Measurements from ENCODE around the gene TRPM2. TPM values are rescaled to one million over a fixed set of nuclear protein-coding genes. Genes with fewer than 3 reads are reported as not detected.

Gene TRPM2
- polyA plus RNA-seq, 3 donors, result 0.75 to 1.1 (median 0.82) TPM

DNA sequence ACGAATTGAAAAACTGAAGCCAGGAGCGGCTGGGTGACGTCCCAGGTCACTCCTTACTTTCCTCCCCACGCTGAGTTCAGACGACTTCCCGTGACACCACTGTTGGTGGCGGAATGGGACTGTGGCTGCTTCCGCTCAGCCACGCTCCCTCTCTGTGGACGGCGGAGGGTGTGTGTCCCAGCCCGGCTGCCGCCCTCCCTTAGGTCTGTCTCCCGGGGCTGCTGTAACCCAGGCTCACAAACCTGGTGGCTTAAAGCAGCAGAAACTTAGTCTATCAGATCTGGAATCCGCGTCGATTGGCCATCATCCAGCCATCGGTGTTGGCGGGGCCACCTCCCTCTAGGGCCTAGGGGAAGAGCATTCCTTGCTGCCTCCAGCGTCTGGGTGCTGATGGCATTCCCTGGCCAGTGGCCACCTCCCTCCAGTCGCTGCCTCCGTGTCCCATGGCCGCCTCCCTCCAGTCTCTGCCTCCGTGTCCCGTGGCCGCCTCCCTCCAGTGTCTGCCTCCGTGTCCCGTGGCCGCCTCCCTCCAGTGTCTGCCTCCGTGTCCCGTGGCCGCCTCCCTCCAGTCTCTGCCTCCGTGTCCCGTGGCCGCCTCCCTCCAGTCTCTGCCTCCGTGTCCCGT, 17.5 kb downstream of the TRPM2 start:
- no peak for DNase-seq (ENCODE audit: low read depth in 3 of 3, low spot score in 2 of 3)

DNA sequence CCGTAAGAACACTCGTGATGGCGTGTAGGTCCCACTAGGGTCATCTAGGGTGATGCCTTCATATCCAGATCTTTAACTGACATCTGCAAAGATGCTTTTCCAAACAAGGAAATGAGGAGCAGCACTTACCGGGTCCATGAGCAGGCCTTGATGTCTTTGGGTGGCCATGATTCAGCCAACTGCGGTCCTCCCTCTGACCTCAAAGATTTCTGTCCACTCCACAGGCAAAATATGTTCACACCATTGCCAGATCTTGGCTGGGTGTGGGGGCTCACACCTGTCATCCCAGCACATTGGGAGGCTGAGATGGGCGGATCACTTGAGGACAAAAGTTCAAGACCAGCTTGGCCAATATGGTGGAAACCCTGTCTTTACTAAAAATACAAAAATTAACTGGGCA, 18.2 kb downstream of the TRPM2 start:
- DNase-seq (ENCODE audit: low read depth in 3 of 3, low spot score in 2 of 3), result no peak

DNA sequence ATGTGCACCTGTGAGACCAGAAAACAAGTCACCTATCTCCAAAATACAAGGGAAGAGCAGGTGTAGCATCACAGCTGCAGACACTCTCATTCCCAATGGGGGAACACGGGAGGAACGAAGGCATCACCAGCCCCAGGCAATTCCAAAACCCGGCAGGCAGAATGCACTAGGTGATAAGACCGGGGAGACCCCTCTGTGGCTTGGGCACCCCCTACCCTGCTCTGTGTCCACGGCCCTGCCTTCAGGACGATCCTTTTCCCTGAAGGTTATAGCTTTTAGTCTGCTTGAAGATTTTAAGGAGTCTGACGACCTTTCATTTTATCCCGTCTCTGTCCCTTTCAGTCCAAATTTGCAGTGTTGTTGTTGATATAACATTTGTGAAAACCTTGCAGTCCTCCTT, 19.2 kb downstream of the TRPM2 start:
- DNase-seq (ENCODE audit: low read depth in 3 of 3, low spot score in 2 of 3), result no peak

DNA sequence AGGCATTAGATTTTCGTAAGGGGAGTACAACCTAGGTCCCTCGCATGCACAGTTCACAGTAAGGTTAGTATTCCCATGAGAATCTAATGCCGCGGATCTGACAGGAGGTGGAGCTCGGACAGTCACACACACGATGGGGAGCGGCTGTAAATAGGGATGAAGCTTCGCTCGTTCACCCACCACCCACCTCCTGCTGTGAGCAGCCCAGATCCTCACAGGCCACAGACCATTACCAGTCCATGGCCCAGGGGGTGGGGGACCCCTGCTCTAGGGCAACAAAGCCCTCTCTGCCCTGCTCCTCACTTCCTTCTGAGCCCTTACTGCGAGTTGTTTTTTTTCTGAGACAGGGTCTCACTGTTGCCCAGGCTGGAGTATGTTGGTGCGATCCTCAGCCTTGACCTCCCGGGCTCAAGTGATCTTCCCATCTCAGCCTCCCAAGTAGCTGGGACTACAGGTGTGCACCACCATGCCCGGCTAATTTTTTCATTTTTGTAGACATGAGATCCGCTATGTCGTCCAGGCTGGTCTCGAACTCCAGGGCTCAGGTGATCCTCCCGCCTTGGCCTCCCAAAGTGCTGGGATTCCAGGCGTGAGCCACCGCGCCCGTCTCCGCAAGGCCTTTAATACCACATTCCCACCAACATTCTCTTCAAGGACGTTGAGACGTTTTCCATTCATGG, 21.3 kb downstream of the TRPM2 start:
- DNase-seq (ENCODE audit: low read depth in 3 of 3, low spot score in 2 of 3), result no peak

DNA sequence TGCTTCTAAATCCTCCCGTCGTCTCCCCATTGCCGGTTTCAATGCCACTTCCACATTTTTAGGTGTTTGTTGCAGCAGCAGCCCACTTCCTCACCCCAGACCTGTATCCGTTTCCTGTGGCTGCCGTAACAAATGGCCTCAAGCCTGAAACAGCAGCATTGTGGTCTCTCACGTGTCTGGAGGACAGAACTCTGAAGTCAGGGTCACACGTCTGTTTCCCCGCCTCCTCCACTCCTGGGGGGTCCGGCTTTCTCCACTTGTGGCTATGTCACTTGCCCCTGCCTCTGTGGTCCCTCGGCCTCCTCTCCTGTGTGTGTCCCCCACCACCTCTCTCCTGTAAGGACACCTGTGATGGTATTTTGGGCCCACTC, 21.8 kb downstream of the TRPM2 start:
- no peak for DNase-seq (ENCODE audit: low read depth in 3 of 3, low spot score in 2 of 3)

DNA sequence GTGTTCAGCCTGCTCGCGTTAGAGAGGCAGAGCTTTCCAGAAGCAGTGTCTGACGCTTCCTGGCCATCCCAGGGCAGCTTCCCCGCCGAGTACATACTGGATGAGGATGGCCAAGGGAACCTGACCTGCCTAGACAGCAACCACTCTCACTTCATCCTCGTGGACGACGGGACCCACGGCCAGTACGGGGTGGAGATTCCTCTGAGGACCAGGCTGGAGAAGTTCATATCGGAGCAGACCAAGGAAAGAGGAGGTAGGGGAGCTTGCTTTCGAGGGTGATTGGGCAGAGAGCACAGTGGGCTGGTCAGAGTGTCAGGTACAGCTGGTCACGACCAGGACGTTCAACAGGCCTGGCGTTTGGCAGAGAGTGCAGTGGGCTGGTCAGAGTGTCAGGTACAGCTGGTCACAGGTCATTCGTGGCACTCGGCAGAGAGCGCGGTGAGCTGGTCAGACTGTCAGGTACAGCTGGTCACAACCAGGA, 22.4 kb downstream of the TRPM2 start:
- no peak for DNase-seq (ENCODE audit: low read depth in 3 of 3, low spot score in 2 of 3)

DNA sequence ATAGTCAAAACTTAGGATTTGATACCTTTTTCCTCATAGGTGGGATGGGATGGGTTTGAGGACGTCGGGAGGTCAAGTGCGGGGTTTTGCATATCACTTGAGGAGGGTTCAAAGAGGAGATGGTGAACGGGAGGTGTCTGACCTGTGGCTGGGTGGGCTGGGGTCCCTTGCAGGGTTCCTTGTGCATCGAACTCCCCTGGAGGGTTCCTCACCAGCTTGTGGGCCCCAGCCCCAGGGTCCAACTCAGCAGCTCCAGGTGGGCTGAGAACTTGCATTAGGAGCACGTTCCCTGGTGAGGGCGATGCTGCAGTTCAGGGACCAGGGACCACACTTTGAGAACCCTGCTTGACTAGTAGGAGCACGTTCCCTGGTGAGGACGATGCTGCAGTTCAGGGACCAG, 23.2 kb downstream of the TRPM2 start:
- DNase-seq (ENCODE audit: low read depth in 3 of 3, low spot score in 2 of 3), result no peak

DNA sequence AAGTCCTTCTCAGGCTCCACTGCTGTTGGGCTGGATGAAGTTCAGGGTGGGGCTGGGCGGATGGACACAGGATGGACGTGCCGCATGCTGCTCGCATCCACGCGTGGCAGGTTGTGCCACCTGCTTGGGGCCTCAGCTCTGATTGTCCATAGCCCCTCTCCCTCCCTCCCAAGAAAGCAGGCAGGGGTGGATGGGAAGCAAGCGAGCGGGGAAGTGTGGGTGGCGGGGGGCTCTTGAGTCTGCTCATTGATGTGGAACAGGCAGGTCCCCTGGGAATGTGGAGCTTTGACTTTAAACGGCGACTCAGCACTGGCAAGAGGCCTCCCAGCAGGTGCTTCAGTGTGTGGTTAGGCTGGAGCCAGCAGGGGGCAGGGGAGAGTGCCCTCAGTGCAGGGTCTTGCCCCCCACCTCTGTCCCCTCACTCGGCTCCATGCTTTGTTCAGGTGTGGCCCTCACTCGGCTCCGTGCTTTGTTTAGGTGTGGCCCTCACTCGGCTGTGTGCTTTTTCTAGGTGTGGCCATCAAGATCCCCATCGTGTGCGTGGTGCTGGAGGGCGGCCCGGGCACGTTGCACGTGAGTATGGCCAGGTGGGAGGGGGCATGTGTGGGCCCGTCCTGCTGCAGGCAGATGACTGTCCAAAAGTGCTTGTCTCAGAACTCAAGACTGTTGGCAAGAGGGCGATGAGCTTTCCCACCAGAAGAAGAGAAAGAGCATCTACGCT, 23.9 kb downstream of the TRPM2 start:
- DNase-seq (ENCODE audit: low read depth in 3 of 3, low spot score in 2 of 3), result no peak

DNA sequence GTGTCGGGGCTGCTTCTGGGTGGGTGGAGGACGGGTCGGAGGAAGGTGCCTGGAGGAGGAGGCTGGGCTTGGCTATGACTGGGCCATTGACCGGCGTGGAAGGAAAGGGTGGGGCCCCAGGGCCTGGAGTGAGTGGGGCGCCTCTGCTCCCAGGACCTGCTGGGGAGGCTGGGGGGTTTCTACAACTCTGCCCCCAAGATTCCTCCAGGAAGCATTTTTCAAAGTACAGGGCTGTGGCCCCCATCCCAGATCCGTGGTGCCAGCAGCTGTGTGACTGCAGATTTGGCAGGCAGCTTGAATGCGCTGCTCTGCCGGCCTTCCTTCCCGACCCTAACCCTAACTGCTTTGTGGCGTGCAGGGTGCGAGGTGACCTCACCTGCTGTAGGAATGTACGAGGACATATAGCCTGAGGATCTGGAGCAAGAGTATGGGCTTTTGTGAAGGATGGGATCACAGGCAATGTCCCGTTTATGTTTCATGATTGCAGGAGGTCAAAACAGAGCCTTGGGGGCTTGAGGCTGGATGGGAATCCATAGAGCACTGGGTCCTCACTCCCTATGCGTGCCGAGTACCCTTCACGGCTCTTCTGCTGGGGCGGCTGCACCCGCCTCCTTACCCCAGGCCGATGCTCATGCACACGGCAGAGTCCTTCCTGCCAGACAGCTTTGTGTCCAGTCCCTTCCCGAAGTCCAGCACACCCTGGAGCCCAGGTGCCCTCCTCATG, 24.7 kb downstream of the TRPM2 start:
- DNase-seq (ENCODE audit: low read depth in 3 of 3, low spot score in 2 of 3), result no peak

DNA sequence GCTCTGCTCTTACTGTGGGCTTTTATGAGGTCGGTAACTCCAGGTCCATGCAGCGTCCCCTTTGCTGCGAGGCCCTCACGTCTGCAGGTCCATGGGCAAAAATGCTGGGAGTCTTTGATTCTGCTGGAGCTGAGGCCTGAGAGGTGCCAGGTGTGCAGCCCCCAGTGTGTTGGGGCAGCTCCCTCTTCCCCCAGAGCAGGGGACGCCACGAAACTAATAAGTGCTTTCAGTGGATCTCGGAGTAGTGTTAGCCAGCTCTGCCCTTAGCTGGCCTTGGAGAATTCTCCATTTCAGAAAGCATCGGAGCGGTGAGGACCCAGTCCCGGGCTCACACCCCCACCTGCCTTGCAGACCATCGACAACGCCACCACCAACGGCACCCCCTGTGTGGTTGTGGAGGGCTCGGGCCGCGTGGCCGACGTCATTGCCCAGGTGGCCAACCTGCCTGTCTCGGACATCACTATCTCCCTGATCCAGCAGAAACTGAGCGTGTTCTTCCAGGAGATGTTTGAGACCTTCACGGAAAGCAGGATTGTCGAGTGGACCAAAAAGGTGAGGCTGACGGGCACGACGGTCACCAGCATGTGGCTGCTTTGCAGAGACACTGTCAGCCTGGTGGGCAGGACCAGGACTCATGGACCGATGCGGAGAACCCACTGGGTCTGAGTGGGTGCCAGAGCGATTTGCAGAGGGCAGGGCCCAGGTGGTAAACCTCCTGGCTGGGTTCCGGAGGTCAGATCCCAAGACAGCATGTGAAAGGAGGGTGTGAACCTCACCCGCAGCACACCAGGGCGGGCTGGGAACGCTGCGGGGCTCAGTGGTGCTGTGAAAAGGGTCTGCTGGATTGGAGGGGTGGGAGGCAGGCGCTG, 25.5 kb downstream of the TRPM2 start:
- DNase-seq (ENCODE audit: low read depth in 3 of 3, low spot score in 2 of 3), result no peak

DNA sequence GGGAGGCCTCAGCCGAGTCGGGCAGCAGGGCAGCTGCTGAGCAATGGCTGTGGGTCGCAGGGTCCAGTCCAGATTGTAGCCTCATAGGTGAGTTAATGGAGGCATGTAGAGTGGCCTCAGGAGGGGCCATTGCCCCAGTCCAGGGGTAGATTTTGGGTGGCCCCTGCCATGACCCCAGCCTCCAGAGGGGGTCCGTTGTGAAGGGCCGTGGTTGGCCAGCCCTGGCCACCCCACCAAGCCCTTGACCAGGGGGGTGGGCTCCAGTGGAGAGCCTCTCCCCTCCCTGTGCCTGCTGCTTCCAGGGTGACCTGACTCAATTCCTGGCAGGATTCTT, 26.1 kb downstream of the TRPM2 start:
- DNase-seq (ENCODE audit: low read depth in 3 of 3, low spot score in 2 of 3), result no peak

DNA sequence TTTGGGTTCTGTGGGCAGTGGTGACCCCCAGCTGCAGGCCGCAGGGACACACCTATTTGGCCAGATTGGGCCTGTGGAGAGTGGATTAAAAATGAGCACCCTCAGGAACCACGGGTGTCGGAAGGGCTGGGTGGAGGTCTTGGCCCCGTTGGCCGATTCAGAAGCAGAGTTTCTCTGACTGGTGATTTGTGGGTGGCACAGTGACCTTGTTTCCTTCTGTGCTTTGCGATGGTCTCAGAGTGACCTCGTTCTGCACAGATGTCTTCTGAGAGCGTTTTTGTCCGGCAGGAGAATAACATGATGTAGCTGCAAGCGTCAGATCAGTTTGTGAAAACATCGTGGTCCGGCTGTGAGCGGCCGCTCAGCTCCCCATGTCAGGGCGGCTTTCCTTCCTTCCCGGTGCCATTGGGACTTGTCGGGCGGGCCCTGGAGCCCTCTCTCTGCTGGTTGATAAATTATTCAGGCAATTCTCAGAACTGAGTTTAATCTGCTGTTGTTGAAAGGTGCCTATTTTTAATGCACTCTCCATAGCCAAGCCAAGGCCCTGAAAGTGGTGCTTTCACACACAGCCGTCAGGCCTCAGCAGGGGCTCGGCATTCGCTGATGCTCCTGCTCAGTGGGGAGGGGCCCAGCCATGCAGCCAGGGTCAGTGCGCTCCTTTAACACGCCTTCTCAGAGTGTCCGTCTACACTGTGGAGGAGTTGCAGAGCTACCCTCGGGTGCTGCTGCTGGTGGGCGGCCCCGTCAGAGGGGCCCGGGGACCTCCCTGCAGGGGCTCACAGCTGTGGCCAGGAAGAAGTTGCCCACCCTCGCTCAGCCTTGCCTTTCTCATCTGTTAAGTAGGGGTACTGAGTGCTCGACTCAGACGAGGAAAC, 26.8 kb downstream of the TRPM2 start:
- no peak for DNase-seq (ENCODE audit: low read depth in 3 of 3, low spot score in 2 of 3)

DNA sequence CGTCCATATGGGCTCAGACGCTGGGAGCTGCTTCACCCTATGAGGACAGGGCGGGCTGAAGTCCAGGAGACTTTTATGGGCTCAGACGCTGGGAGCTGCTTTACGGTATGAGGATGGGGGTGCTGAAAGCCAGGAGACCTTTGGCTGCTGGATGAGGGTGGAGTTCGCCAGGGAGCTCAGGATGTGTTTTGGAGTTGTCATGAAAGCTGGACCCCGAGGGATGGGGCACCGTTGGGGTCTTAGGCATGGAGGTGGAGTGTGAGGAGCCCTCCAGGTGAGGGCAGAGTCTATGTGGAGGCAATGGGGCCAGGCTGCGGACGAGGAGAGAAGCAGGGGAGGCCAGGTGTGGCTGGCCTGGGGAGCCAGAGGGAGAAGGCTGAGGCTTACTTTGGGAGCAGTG, 27.5 kb downstream of the TRPM2 start:
- DNase-seq (ENCODE audit: low read depth in 3 of 3, low spot score in 2 of 3), result no peak

DNA sequence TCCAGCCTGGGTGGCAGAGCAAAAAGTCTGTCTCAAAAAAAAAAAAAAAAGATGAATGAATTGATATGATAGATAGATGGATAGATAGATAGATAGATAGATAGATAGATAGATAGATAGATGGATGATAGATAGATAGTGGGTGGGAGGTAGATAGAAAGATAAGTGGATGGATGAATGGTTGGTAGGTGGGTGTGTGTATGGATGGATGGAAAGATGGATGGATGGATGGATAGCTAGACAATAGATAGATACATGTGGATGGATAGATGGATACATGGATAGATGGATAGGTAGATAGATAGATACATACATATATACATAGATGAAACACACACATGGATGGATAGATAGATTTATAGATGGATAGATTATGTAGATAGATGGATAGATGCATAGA, 28.5 kb downstream of the TRPM2 start:
- no peak for DNase-seq (ENCODE audit: low read depth in 3 of 3, low spot score in 2 of 3)

DNA sequence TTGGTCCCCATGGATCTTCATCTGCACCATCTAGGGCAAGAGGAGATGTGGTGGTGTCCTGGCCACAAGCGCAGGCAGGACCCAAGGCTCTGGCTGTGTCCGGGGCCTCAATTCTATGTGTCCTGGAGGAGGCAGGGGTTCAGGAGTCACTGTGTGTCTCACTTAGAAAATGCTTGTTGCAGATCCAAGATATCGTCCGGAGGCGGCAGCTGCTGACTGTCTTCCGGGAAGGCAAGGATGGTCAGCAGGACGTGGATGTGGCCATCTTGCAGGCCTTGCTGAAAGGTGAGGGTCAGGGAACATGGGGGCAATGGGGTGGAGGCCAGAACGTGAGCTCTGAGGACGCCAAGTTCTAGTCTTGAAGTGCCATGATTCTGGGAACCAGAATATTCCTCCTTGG, 29.1 kb downstream of the TRPM2 start:
- no peak for DNase-seq (ENCODE audit: low read depth in 3 of 3, low spot score in 2 of 3)

DNA sequence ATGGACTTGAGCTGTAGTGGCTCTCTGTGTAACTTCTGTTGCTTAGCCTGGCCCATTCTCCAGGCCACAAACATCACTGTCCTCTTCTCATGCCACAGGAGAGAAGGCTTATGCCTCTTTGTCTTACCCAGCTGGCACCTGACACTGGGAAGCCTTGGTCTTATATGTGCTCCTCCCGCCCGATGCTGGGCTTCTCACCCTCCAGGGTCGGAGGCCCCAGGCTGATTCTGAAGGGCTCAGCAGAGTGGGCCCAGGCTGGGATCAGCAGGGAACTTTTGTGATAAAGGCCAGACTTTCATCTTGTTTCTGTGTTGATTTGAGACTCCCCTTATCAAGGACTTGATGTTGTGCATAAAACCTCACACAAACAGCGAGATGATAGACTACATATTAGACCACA, 29.8 kb downstream of the TRPM2 start:
- no peak for DNase-seq (ENCODE audit: low read depth in 3 of 3, low spot score in 2 of 3)

DNA sequence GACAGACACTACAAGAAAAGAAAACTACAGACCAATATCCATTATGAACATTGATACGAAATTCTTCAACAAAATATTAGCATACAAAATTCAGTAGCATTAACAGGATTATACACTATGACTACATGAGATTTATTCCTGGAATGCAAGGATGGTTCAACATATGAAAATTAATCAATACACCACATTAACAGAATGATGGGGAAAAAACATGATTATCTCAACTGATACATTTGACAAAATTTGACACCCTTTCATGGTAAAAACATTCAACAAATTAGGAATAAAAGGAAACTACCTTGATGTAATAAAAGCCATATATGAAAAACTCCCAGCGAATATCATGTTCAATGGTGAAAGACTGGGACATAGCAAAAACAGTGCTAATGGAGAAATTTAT, 31.5 kb downstream of the TRPM2 start:
- no peak for DNase-seq (ENCODE audit: low read depth in 3 of 3, low spot score in 2 of 3)

DNA sequence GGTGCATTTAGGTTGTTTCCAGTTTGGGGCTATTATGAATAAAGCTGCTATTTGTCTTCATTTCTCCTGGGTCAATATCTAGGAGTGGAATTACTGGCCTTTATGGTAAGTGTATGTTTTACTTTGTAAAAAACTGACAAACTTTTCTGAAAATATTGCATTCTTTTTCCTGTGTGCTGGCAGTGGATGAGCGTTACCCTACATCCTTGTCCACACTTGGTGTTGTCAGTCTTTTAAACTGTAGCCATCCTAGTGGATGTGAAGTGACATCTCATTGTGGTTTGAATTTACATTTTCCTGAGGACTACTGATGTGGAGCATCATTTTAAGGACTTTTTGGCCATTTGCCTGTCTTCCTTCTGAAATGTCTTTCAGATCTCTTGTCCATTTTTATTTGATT, 35.9 kb downstream of the TRPM2 start:
- no peak for DNase-seq (ENCODE audit: low read depth in 3 of 3, low spot score in 2 of 3)

DNA sequence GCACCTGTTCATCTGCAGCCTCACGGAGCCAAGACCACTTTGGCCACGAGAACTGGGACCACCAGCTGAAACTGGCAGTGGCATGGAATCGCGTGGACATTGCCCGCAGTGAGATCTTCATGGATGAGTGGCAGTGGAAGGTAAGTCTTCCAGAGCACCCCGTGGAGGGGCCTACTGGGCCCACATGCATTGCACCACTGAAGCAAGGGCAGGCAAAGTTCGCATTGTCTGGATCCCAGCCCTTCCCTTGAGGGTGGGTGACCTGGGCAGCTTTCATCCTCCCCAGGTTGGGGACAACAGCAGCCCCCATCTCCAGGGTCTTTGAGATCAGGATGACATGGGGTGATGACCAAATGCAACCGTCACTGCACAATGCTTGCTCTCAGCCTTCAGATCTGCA, 37.5 kb downstream of the TRPM2 start:
- no peak for DNase-seq (ENCODE audit: low read depth in 3 of 3, low spot score in 2 of 3)
